ENCODE results near the gene AHCYL2. TPM values are rescaled to one million over a fixed set of nuclear protein-coding genes. Genes with fewer than 3 reads are reported as not detected.

AHCYL2 gene
- total and polyA plus RNA-seq, 8 donors: 5.1 to 16.8 (median 13.3) TPM

DNA sequence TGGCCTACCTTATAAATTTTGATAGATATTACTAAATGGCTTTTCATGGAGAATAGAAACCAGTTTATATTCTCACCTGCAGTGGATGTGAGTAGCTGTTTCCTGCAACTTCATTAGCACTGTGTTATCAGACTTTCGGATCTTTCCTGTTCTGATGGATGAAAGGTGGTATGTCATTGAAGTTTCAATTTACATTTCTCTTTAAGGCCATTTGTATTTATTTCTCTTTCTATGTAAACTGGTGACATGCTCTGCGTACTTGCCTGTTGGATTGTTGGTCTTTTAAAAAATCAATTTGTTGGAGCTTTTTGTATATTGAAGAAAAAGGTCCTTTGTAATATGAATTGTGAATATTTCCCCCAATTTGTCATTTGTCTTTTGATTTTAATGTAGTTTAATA is 113.6 kb downstream of the AHCYL2 start:
- TF ChIP-seq, protein P1, sequence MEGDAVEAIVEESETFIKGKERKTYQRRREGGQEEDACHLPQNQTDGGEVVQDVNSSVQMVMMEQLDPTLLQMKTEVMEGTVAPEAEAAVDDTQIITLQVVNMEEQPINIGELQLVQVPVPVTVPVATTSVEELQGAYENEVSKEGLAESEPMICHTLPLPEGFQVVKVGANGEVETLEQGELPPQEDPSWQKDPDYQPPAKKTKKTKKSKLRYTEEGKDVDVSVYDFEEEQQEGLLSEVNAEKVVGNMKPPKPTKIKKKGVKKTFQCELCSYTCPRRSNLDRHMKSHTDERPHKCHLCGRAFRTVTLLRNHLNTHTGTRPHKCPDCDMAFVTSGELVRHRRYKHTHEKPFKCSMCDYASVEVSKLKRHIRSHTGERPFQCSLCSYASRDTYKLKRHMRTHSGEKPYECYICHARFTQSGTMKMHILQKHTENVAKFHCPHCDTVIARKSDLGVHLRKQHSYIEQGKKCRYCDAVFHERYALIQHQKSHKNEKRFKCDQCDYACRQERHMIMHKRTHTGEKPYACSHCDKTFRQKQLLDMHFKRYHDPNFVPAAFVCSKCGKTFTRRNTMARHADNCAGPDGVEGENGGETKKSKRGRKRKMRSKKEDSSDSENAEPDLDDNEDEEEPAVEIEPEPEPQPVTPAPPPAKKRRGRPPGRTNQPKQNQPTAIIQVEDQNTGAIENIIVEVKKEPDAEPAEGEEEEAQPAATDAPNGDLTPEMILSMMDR (IDR thresholded peaks at IDR 0.05): no peak
- DNase-seq (no peak), ATAC-seq (no peak), FAIRE-seq (no peak)
- Histone ChIP-seq H3K27ac (no peak overlapping the region), H3K9me3 (no peaks in the 10 kb centered on the region), H3K4me3 (no peak overlapping the region), H3K27me3 (no peaks in the 10 kb centered on the region), H3K4me1 (no peaks in the 10 kb centered on the region), H3K36me3 (no peaks in the 10 kb centered on the region)
- intact Hi-C loops (cut with DNase I): no loop called here
- WGBS, 2 donors: 94 to 98% methylated on average over 2 of the region's 2 CpGs

DNA sequence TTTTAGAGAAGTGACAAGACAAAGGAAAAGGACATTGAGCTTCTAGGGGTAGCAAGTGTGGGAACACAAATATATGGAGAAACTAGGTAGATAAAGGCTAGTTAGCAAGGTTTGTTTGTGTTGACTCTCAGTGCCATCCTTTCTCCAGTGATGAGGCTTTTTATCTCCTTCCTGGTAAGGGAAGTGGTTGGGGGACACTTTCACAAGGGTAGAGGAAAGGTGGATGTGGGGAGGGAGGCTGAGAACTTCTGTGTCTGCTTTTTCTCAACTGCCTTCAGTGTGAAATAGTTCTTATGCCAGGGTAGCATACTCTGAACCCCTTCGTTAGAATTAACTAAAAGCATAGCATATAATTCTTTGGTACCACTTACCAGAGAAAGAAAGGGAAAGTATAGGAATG is 116.4 kb downstream of the AHCYL2 start:
- Histone ChIP-seq H3K36me3 (no peaks in the 10 kb centered on the region), H3K4me1 (no peaks in the 10 kb centered on the region), H3K27me3 (no peaks in the 10 kb centered on the region), H3K27ac (no peak overlapping the region), H3K4me3 (no peak overlapping the region), H3K9me3 (no peaks in the 10 kb centered on the region)
- WGBS, 2 donors: 84 to 87% methylated on average over 1 of the region's 1 CpG
- DNase-seq (no peak), FAIRE-seq (no peak), ATAC-seq (no peak)
- TF ChIP-seq, protein P1 (IDR thresholded peaks at IDR 0.05): no peak
- intact Hi-C loops (cut with DNase I): no loop called here

- H3K9me3 ChIP-seq: no peaks in the 10 kb centered on the region
- H3K27me3 ChIP-seq: no peaks in the 10 kb centered on the region
- no peak overlapping the region for H3K4me3 ChIP-seq
- intact Hi-C loops (cut with DNase I): no loop called here
- no peak for ATAC-seq
- TF ChIP-seq, protein P1 (IDR thresholded peaks at IDR 0.05): no peak
- no peak overlapping the region for H3K27ac ChIP-seq
- DNase-seq: no peak
- no peaks in the 10 kb centered on the region for H3K4me1 ChIP-seq
- 44 to 45% methylated on average over 3 of the region's 3 CpGs for WGBS, 2 donors
- no peak for FAIRE-seq
- no peaks in the 10 kb centered on the region for H3K36me3 ChIP-seq
Measured at GRCh38 chr7:129341816-129342806, 117.3 kb downstream of the AHCYL2 start.

GRCh38 chr7:129343099-129343700 is 118.4 kb downstream of the AHCYL2 start:
- Histone ChIP-seq H3K4me1 (no peaks in the 10 kb centered on the region), H3K27me3 (no peaks in the 10 kb centered on the region), H3K27ac (no peak overlapping the region), H3K36me3 (no peaks in the 10 kb centered on the region), H3K9me3 (no peaks in the 10 kb centered on the region), H3K4me3 (no peak overlapping the region)
- intact Hi-C loops (cut with DNase I): no loop called here
- FAIRE-seq: peak; percentile 72
- no peak for DNase-seq
- ATAC-seq: peak; percentile 48 to 81 (median 77)
- WGBS, 2 donors: 34 to 36% methylated on average over 3 of the region's 3 CpGs
- TF ChIP-seq, protein P1 (IDR thresholded peaks at IDR 0.05): peak in 3 of 4 donors; percentile 45 to 56 (median 52)
